A673 (cell line): ENCODE data around the gene MOCS1.

Experiments
- EZH2 ChIP-seq: fragments of 200-600 bp; sonication (generic); IDR thresholded peaks from 2 replicates; pipeline ENCODE4 v1.6.1; 2017; ENCODE audit warnings: borderline replicate concordance, low read depth, mild to moderate bottlenecking, mixed read lengths, antibody characterized with exemption, low read length; ENCODE audit not compliant: poor library complexity, severe bottlenecking
- TF ChIP-seq, protein P1 (sequence below): fragments of 300-800, 200-600 bp; sonication (generic); conservative IDR thresholded peaks from 2 replicates; pipeline ENCODE4 v1.5.1; 2017; ENCODE audit warnings: low read depth, mild to moderate bottlenecking, antibody characterized with exemption, low read length, moderate library complexity, mixed read lengths

DNA sequence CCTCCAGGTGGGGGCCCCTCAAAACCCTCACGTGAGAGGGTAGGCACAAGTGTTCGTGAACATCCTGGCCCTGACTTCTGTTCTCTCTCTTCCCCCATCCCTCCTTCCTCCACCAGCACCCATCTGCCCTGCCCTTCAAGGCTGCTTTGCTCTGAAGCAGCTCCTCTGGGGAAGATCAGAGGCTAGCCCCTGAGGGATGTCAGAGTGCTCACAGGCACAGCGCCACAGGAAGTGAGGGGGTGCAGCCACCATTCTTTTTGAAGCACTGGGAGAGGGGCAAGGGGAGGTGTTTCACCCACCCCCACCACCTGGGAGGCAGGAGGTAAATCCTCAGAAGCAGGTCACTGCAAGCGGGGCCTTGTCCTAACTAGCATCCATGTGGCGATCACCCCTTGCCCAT is 11.4 kb downstream of the MOCS1 start:
- TF ChIP-seq, protein P1, sequence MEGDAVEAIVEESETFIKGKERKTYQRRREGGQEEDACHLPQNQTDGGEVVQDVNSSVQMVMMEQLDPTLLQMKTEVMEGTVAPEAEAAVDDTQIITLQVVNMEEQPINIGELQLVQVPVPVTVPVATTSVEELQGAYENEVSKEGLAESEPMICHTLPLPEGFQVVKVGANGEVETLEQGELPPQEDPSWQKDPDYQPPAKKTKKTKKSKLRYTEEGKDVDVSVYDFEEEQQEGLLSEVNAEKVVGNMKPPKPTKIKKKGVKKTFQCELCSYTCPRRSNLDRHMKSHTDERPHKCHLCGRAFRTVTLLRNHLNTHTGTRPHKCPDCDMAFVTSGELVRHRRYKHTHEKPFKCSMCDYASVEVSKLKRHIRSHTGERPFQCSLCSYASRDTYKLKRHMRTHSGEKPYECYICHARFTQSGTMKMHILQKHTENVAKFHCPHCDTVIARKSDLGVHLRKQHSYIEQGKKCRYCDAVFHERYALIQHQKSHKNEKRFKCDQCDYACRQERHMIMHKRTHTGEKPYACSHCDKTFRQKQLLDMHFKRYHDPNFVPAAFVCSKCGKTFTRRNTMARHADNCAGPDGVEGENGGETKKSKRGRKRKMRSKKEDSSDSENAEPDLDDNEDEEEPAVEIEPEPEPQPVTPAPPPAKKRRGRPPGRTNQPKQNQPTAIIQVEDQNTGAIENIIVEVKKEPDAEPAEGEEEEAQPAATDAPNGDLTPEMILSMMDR = no peak
- no peak for TF ChIP-seq EZH2
